ENCODE measurements around the gene RHOB.

Gene RHOB

GRCh38 chr2:20485612-20486388 lies 38.9 kb downstream of the RHOB start:
- DNase-seq (ENCODE audit: extremely low spot score) = no peak
- TF ChIP-seq CTCF (IDR thresholded peaks at IDR 0.05; ENCODE audit: control extremely low read depth, extremely low read depth, low read depth, missing control alignments) = no peak
- POLR2A ChIA-PET = interaction anchor here (1.4 to 2.9 kb wide), 2 partner anchors 37 to 39 kb away, joined by 7 to 14 read pairs; partner anchors contain the start of gene RHOB

GRCh38 chr2:20486571-20486970 lies 39.7 kb downstream of the RHOB start:
- CTCF ChIA-PET = interaction anchor here (1.0 to 2.1 kb wide), 6 partner anchors 11 to 165 kb away, joined by 3 to 5 read pairs (median 4); partner anchors contain the start of gene HS1BP3
- TF ChIP-seq CTCF (IDR thresholded peaks at IDR 0.05; ENCODE audit: control extremely low read depth, extremely low read depth, low read depth, missing control alignments) = no peak
- POLR2A ChIA-PET = interaction anchor here (2.9 kb wide), 1 partner anchor 39 kb away, joined by 14 read pairs; the partner anchor contains the start of gene RHOB
- DNase-seq (ENCODE audit: extremely low spot score) = no peak

More at GRCh38 chr2:20485612-20486388, 38.9 kb downstream of the RHOB start:
- CTCF ChIA-PET = interaction anchor here (1.0 to 2.1 kb wide), 10 partner anchors 11 to 175 kb away, joined by 3 to 5 read pairs (median 4); partner anchors contain the start of gene HS1BP3

DNA sequence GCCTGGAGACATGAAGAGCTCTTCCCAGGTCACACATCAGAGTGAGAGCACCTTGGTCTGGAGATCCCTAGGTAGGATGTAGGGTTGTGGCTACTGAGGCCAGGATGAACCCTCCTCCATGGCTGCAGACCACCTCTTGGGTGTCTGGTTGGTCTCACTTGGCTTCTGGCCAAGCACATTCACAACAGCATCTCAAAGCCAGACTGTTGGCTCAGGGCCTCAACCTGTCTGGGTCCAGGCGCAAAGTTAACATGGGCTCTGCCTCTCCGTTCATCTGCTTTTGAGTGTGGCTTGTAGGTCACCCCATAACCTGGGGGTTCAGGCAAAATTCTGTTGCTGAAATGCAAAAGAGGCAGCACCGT lies 40.1 kb downstream of the RHOB start:
- TF ChIP-seq CTCF (IDR thresholded peaks at IDR 0.05; ENCODE audit: control extremely low read depth, extremely low read depth, low read depth, missing control alignments) = no peak
- DNase-seq (ENCODE audit: extremely low spot score) = no peak
- CTCF ChIA-PET = interaction anchor here (1.0 to 2.1 kb wide), 6 partner anchors 11 to 164 kb away, joined by 3 to 5 read pairs (median 4); partner anchors contain the start of gene HS1BP3
- POLR2A ChIA-PET = interaction anchor here (2.9 kb wide), 1 partner anchor 40 kb away, joined by 14 read pairs; the partner anchor contains the start of gene RHOB

GRCh38 chr2:20487392-20488174 lies 40.7 kb downstream of the RHOB start:
- no peak for DNase-seq (ENCODE audit: extremely low spot score)
- CTCF ChIA-PET = interaction anchor here (1.0 to 1.6 kb wide), 4 partner anchors 13 to 77 kb away, joined by 3 to 4 read pairs (median 4); no protein-coding TSS in a partner anchor
- POLR2A ChIA-PET = no interaction called here
- TF ChIP-seq CTCF (IDR thresholded peaks at IDR 0.05; ENCODE audit: control extremely low read depth, extremely low read depth, low read depth, missing control alignments) = no peak

GRCh38 chr2:20488201-20488641 lies 41.3 kb downstream of the RHOB start:
- ChIA-PET POLR2A (no interaction called here), CTCF (no interaction called here)
- TF ChIP-seq CTCF (IDR thresholded peaks at IDR 0.05; ENCODE audit: control extremely low read depth, extremely low read depth, low read depth, missing control alignments) = no peak
- DNase-seq (ENCODE audit: extremely low spot score) = no peak

- TF ChIP-seq CTCF (IDR thresholded peaks at IDR 0.05; ENCODE audit: control extremely low read depth, extremely low read depth, low read depth, missing control alignments) = no peak
- peak; percentile 36 for DNase-seq (ENCODE audit: extremely low spot score)
- CTCF ChIA-PET = interaction anchor here (1.0 kb wide), 1 partner anchor 36 kb away, joined by 3 read pairs; no protein-coding TSS in a partner anchor
- POLR2A ChIA-PET = interaction anchor here (2.9 kb wide), 1 partner anchor 42 kb away, joined by 11 read pairs; the partner anchor contains the start of gene RHOB
Observed at GRCh38 chr2:20488782-20489181, 41.9 kb downstream of the RHOB start.
